Measurements from ENCODE around the gene ACSL4.
"Not testable (repeated sequence)": the region's sequence is repeated elsewhere in the genome, so short reads cannot be mapped to it uniquely, and the experiment has no call there.

The ACSL4 gene

GRCh38 chrX:109667986-109668385 lies 65.1 kb downstream of the ACSL4 start:
- no peak for DNase-seq (ENCODE audit: low spot score)

- no peak for DNase-seq (ENCODE audit: low spot score)
Observed at GRCh38 chrX:109660435-109661143, 72.5 kb downstream of the ACSL4 start.

GRCh38 chrX:109658391-109658790 lies 74.7 kb downstream of the ACSL4 start:
- no peak for DNase-seq (ENCODE audit: low spot score)

- not testable (repeated sequence) for DNase-seq (ENCODE audit: low spot score)
Observed at GRCh38 chrX:109657364-109657763, 75.7 kb downstream of the ACSL4 start.

- no peak for DNase-seq (ENCODE audit: low spot score)
Observed at GRCh38 chrX:109656774-109657173, 76.3 kb downstream of the ACSL4 start.

- no peak for DNase-seq (ENCODE audit: low spot score)
Observed at GRCh38 chrX:109655502-109656201, 77.4 kb downstream of the ACSL4 start.

- DNase-seq (ENCODE audit: low spot score): peak; percentile 37
Observed at GRCh38 chrX:109654516-109655109, 78.4 kb downstream of the ACSL4 start.

- DNase-seq (ENCODE audit: low spot score): not testable (repeated sequence)
Observed at GRCh38 chrX:109644671-109645070, 88.4 kb downstream of the ACSL4 start.

- DNase-seq (ENCODE audit: low spot score): no peak
Observed at GRCh38 chrX:109643687-109644086, 89.4 kb downstream of the ACSL4 start.

- no peak for DNase-seq (ENCODE audit: low spot score)
Observed at GRCh38 chrX:109638158-109638557, 94.9 kb downstream of the ACSL4 start.

- not testable (repeated sequence) for DNase-seq (ENCODE audit: low spot score)
Observed at GRCh38 chrX:109637477-109637876, 95.6 kb downstream of the ACSL4 start.

- peak; percentile 18 for DNase-seq (ENCODE audit: low spot score)
Observed at GRCh38 chrX:109635146-109635545, 97.9 kb downstream of the ACSL4 start.

GRCh38 chrX:109632906-109633504 lies 100.1 kb downstream of the ACSL4 start:
- peak; percentile 11 for DNase-seq (ENCODE audit: low spot score)

- no peak for DNase-seq (ENCODE audit: low spot score)
Observed at GRCh38 chrX:109629310-109629709, 103.7 kb downstream of the ACSL4 start.

GRCh38 chrX:109626637-109627036 lies 106.4 kb downstream of the ACSL4 start:
- peak; percentile 38 for DNase-seq (ENCODE audit: low spot score)

GRCh38 chrX:109624641-109625616 lies 108.1 kb downstream of the ACSL4 start, which contains the start of gene KCNE5:
Gene KCNE5, minus strand, starts transcription at chrX:109625172. Its CDS starts 152 bp downstream, at chrX:109625020.
- DNase-seq (ENCODE audit: low spot score): no peak

- no peak for DNase-seq (ENCODE audit: low spot score)
Observed at GRCh38 chrX:109623997-109624396, 109.1 kb downstream of the ACSL4 start.

- no peak for DNase-seq (ENCODE audit: low spot score)
Observed at GRCh38 chrX:109622270-109622669, 110.8 kb downstream of the ACSL4 start.

- DNase-seq (ENCODE audit: low spot score): no peak
Observed at GRCh38 chrX:109619771-109620170, 113.3 kb downstream of the ACSL4 start.

GRCh38 chrX:109614951-109615350 lies 118.1 kb downstream of the ACSL4 start:
- DNase-seq (ENCODE audit: low spot score): no peak

- DNase-seq (ENCODE audit: low spot score): no peak
Observed at GRCh38 chrX:109601486-109601885, 131.6 kb downstream of the ACSL4 start.

Data from hematopoietic multipotent progenitor cell treated with erythropoietin and hydrocortisone succinate and interleukin-3 and kit ligand, for 15 days (in vitro differentiated cells).